ENCODE data around the gene GPR137C.

Gene GPR137C

GRCh38 chr14:52619687-52620086, 67.1 kb downstream of the GPR137C start:
- Mint-ChIP-seq H3K4me3 (no peak overlapping the region), H3K9me3 (no peaks in the 10 kb centered on the region), H3K27ac (no peak overlapping the region), H3K36me3 (ENCODE audit: low read depth) (no peaks in the 10 kb centered on the region), H3K4me1 (no peaks in the 10 kb centered on the region), H3K27me3 (ENCODE audit: low read depth, poor library complexity) (no peaks in the 10 kb centered on the region)
- TF ChIP-seq, protein P1, sequence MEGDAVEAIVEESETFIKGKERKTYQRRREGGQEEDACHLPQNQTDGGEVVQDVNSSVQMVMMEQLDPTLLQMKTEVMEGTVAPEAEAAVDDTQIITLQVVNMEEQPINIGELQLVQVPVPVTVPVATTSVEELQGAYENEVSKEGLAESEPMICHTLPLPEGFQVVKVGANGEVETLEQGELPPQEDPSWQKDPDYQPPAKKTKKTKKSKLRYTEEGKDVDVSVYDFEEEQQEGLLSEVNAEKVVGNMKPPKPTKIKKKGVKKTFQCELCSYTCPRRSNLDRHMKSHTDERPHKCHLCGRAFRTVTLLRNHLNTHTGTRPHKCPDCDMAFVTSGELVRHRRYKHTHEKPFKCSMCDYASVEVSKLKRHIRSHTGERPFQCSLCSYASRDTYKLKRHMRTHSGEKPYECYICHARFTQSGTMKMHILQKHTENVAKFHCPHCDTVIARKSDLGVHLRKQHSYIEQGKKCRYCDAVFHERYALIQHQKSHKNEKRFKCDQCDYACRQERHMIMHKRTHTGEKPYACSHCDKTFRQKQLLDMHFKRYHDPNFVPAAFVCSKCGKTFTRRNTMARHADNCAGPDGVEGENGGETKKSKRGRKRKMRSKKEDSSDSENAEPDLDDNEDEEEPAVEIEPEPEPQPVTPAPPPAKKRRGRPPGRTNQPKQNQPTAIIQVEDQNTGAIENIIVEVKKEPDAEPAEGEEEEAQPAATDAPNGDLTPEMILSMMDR (IDR thresholded peaks at IDR 0.05) = no peak
- no peak for DNase-seq

DNA sequence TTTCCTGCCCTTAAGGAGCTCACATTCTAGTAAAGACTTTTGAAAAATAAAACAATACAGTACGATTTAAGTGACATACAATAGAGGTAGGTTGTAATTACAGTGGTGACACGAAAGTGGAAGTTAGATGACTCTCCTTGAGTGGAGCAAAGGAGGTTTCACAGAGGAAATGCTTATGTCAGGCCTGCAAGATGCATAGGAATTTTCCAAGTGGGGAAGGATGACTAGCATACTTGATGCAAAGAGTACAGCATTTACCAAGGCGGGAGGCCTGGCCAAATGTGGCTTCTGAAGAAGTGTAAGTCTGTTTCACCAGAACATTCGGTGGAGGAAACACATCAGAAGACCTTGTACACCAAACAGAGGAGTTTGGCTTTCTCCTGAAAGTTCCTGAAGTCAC, 87.5 kb downstream of the GPR137C start:
- TF ChIP-seq, protein P1 (IDR thresholded peaks at IDR 0.05) = no peak
- Mint-ChIP-seq H3K4me3 (no peak overlapping the region), H3K9me3 (peaks cover 21% of the 10 kb centered on the region), H3K4me1 (no peaks in the 10 kb centered on the region), H3K36me3 (ENCODE audit: low read depth) (peaks cover 38% of the 10 kb centered on the region), H3K27me3 (ENCODE audit: low read depth, poor library complexity) (no peaks in the 10 kb centered on the region), H3K27ac (no peak overlapping the region)
- DNase-seq = no peak

GRCh38 chr14:52641745-52642144, 89.1 kb downstream of the GPR137C start:
- H3K27me3 Mint-ChIP-seq (ENCODE audit: low read depth, poor library complexity) = no peaks in the 10 kb centered on the region
- peaks cover 52% of the 10 kb centered on the region for H3K36me3 Mint-ChIP-seq (ENCODE audit: low read depth)
- no peak for DNase-seq
- no peak overlapping the region for H3K4me3 Mint-ChIP-seq
- H3K27ac Mint-ChIP-seq = no peak overlapping the region
- H3K4me1 Mint-ChIP-seq = no peaks in the 10 kb centered on the region
- H3K9me3 Mint-ChIP-seq = peaks cover 21% of the 10 kb centered on the region
- TF ChIP-seq, protein P1 (IDR thresholded peaks at IDR 0.05) = no peak

GRCh38 chr14:52649511-52649910, 96.9 kb downstream of the GPR137C start:
- Mint-ChIP-seq H3K4me1 (no peaks in the 10 kb centered on the region), H3K27me3 (ENCODE audit: low read depth, poor library complexity) (no peaks in the 10 kb centered on the region), H3K27ac (no peak overlapping the region), H3K36me3 (ENCODE audit: low read depth) (peaks cover 40% of the 10 kb centered on the region), H3K9me3 (no peaks in the 10 kb centered on the region), H3K4me3 (no peak overlapping the region)
- DNase-seq = no peak
- TF ChIP-seq, protein P1 (IDR thresholded peaks at IDR 0.05) = no peak

DNA sequence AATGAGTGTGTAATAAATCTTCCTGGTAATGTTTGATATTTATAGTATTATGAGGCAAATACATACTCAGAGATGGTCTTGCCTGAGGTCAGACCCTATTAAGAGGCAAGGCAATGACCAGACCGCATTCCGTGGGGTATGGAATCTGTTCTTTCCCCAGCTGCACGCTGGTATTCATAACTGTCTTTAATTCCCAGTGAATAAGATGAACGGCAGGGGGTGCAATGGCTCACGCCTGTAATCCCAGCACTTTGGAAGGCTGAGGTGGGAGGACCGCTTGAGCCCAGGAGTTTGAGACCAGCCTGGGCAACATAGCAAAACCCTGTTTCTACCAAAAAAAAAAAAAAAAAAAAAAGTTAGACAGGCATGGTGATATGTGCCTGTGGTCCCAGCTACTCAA, 98.1 kb downstream of the GPR137C start:
- DNase-seq = no peak
- peaks cover 36% of the 10 kb centered on the region for H3K36me3 Mint-ChIP-seq (ENCODE audit: low read depth)
- H3K4me1 Mint-ChIP-seq = no peaks in the 10 kb centered on the region
- no peak overlapping the region for H3K27ac Mint-ChIP-seq
- H3K27me3 Mint-ChIP-seq (ENCODE audit: low read depth, poor library complexity) = no peaks in the 10 kb centered on the region
- no peak overlapping the region for H3K4me3 Mint-ChIP-seq
- H3K9me3 Mint-ChIP-seq = no peaks in the 10 kb centered on the region
- TF ChIP-seq, protein P1 (IDR thresholded peaks at IDR 0.05) = no peak

DNA sequence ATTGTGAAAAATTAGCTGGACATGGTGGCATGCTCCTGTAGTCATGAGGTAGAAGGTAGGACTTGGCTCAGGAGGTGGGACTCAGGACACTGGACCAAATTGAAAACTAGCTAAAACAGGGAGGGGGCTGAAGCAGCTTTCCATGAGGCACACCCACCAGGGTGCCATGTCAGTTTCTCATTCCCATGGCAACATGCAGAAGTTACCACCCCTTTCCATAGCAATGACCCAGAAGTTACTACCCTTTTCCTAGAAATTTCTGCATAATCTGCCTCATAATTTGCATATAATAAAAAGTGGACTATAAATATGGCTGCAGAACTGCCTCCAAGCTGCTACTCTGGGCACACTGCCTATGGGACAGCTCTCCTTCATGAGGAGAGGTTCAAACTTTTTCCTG, 104.3 kb downstream of the GPR137C start:
- Mint-ChIP-seq H3K27ac (no peak overlapping the region), H3K9me3 (no peaks in the 10 kb centered on the region), H3K4me1 (no peaks in the 10 kb centered on the region), H3K4me3 (no peak overlapping the region), H3K27me3 (ENCODE audit: low read depth, poor library complexity) (no peaks in the 10 kb centered on the region), H3K36me3 (ENCODE audit: low read depth) (peaks cover 43% of the 10 kb centered on the region)
- TF ChIP-seq, protein P1 (IDR thresholded peaks at IDR 0.05) = no peak
- DNase-seq = no peak

Measured in nephron progenitor cell (in vitro differentiated cells).